K562 (cell line): ENCODE data around the gene KISS1R. TPM values are rescaled to one million over a fixed set of nuclear protein-coding genes. Genes with fewer than 3 reads are reported as not detected.
A peak's percentile ranks its signal among the peaks of the same experiment; 100 is the strongest.

Experiments used
- CXXC5 ChIP-seq: fragments of 250-450 bp; sonication (Bioruptor Pico); IDR thresholded peaks from 2 replicates; pipeline ENCODE4 v1.8.0; 2022; ENCODE audit warnings: inconsistent platforms, mild to moderate bottlenecking, moderate library complexity
- DDX20 ChIP-seq: fragments of 450-650 bp; IDR thresholded peaks from 2 replicates; pipeline ENCODE4 v1.6.1; 2016; ENCODE audit warnings: missing genetic modification characterization, low read depth, mild to moderate bottlenecking, missing compliant biosample characterization, moderate library complexity
- E2F1 ChIP-seq: sonication (generic); formaldehyde crosslinking; IDR thresholded peaks from 2 replicates; pipeline ENCODE4 v1.8.1; 2023; ENCODE audit warnings: mild to moderate bottlenecking, missing genetic modification reagents, moderate library complexity
- ETS1 ChIP-seq: conservative IDR thresholded peaks from 2 replicates; pipeline ENCODE4 v1.6.1; 2011; ENCODE audit warnings: low read depth, mild to moderate bottlenecking, low read length; ENCODE audit not compliant: control insufficient read depth
- EZH2 ChIP-seq: IDR thresholded peaks from 2 replicates; pipeline ENCODE4 v1.6.1; 2012; ENCODE audit warnings: low read depth, mild to moderate bottlenecking, inconsistent platforms, low read length, borderline replicate concordance
- FOXA1 ChIP-seq: fragments of 450-650 bp; IDR thresholded peaks from 2 replicates; pipeline ENCODE4 v1.6.1; 2016; ENCODE audit warnings: mild to moderate bottlenecking, borderline replicate concordance
- KLF16 ChIP-seq: IDR thresholded peaks from 2 replicates; pipeline ENCODE4 v1.6.1; 2016; ENCODE audit warnings: antibody characterized with exemption
- MEF2A ChIP-seq: IDR thresholded peaks from 2 replicates; pipeline ENCODE4 v1.6.1; 2011; ENCODE audit warnings: low read depth, mild to moderate bottlenecking, low read length, moderate library complexity; ENCODE audit not compliant: control insufficient read depth
- NFE2 ChIP-seq: IDR thresholded peaks from 2 replicates; pipeline ENCODE4 v1.6.1; 2014; ENCODE audit warnings: antibody characterized with exemption, low read depth
- NR2C2 ChIP-seq, 2 experiments: fragments of 200-800 bp in 1 of 2; sonication (Bioruptor generic) in 1 of 2; sonication (generic) in 1 of 2; formaldehyde crosslinking in 1 of 2; IDR thresholded peaks; 2 replicates each; pipeline versions ENCODE4 v1.6.1 to v1.8.0; 2016 to 2022; ENCODE audit warnings: mild to moderate bottlenecking in 1 of 2, missing compliant biosample characterization in 1 of 2, missing genetic modification characterization in 1 of 2, missing genetic modification reagents in 1 of 2
- POLR2AphosphoS5 ChIP-seq: IDR thresholded peaks from 2 replicates; pipeline ENCODE4 v1.6.1; 2011; ENCODE audit warnings: mild to moderate bottlenecking, low read depth, low read length, moderate library complexity; ENCODE audit not compliant: control insufficient read depth, insufficient read depth
- PREB ChIP-seq: sonication (generic); formaldehyde crosslinking; IDR thresholded peaks from 2 replicates; pipeline ENCODE4 v1.8.1; 2023; ENCODE audit warnings: mild to moderate bottlenecking, missing genetic modification reagents
- SETDB1 ChIP-seq: IDR thresholded peaks from one replicate; pipeline ENCODE4 v1.6.1; 2012; ENCODE audit warnings: low read length, control low read depth, inconsistent platforms
- SIN3A ChIP-seq, 2 experiments: fragments of 150-350 bp in 1 of 2; IDR thresholded peaks; 2 replicates each; pipeline ENCODE4 v1.6.1; 2011 to 2016; ENCODE audit warnings: borderline replicate concordance in 2 of 2, low read depth in 2 of 2, low read length in 2 of 2, mild to moderate bottlenecking in 2 of 2, moderate library complexity in 2 of 2; ENCODE audit not compliant: control insufficient read depth in 1 of 2
- SMARCA4 ChIP-seq: fragments of 450-650 bp; IDR thresholded peaks from 2 replicates; pipeline ENCODE4 v1.6.1; 2016
- TCFL5 ChIP-seq: fragments of 250-450 bp; sonication (Bioruptor Pico); conservative IDR thresholded peaks from 2 replicates; pipeline ENCODE4 v1.6.1; 2021; ENCODE audit warnings: mild to moderate bottlenecking, moderate library complexity, matching md5 sums
- YY1 ChIP-seq, 3 experiments: IDR thresholded peaks; 2 replicates each; pipeline ENCODE4 v1.6.1; 2011; ENCODE audit warnings: low read length in 2 of 3, mild to moderate bottlenecking in 2 of 3, moderate library complexity in 2 of 3, borderline replicate concordance in 1 of 3, control low read depth in 1 of 3, low read depth in 1 of 3; ENCODE audit not compliant: insufficient read depth in 3 of 3, insufficient replicate concordance in 2 of 3, control insufficient read depth in 1 of 3, insufficient read length in 1 of 3; ENCODE audit errors: extremely low read depth in 1 of 3
- ZNF143 ChIP-seq: sonication (generic); formaldehyde crosslinking; IDR thresholded peaks from 2 replicates; pipeline ENCODE4 v1.9.0; 2022; ENCODE audit warnings: mild to moderate bottlenecking, missing genetic modification reagents
- ZNF277 ChIP-seq: fragments of 250-450 bp; sonication (Bioruptor Pico); IDR thresholded peaks from 2 replicates; pipeline ENCODE4 v1.8.0; 2022; ENCODE audit warnings: inconsistent platforms, mild to moderate bottlenecking, moderate library complexity, borderline replicate concordance
- ZNF354B ChIP-seq: fragments of 250-450 bp; sonication (Bioruptor Pico); IDR thresholded peaks from 2 replicates; pipeline ENCODE4 v1.4.0; 2020
- ZNF75A ChIP-seq: fragments of 450-650 bp; formaldehyde crosslinking; IDR thresholded peaks from 2 replicates; pipeline ENCODE4 v1.4.0; 2020; ENCODE audit warnings: mild to moderate bottlenecking
- polyA plus RNA-seq, 8 experiments: library from polyadenylated mRNA; depleted of rRNA in 4 of 8; stranded (reverse) in 5 of 8; unstranded in 3 of 8; fragments of >200 nt; fragmentation: Nextera tagmentation in 2 of 8; fragmentation: Illumina TruSeq in 1 of 8; extraction: Ambion mirVana in 2 of 8; extraction: Trizol in 1 of 8; gene quantifications; 2 replicates each; pipeline versions ENCODE4 v1.2.1 to v1.2.3, GENCODE V29; 2011 to 2014; ENCODE audit warnings: inconsistent platforms in 1 of 8, missing spikeins in 1 of 8
- total RNA-seq, 7 experiments: library from RNA; depleted of rRNA in 6 of 7; stranded (reverse); fragments of >200 nt in 6 of 7; fragmentation: Illumina TruSeq in 2 of 7; extraction: Trizol in 2 of 7; gene quantifications; 2 replicates each; pipeline versions ENCODE4 v1.2.1 to v1.2.3, GENCODE V29; 2011 to 2021; ENCODE audit warnings: low replicate concordance in 1 of 7

The KISS1R gene
- total and polyA plus RNA-seq, 9 of the 15 experiments (the other 6 are each of a cell fraction or from before 2014, with no cell fraction given): 0.37 to 39.4 (median 2.0) TPM

- TF ChIP-seq NFE2 (no peak), PREB (CRISPR knock-in tag) (no peak), ZNF75A (CRISPR knock-in tag) (no peak), ZNF143 (CRISPR knock-in tag) (no peak), SETDB1 (no peak), YY1 (IDR thresholded peaks at IDR 0.05; ENCODE audit: borderline replicate concordance in 1 of 3, control insufficient read depth in 1 of 3, extremely low read depth in 1 of 3, insufficient read depth in 3 of 3, insufficient read length in 1 of 3, insufficient replicate concordance in 2 of 3, low read depth in 1 of 3, low read length in 2 of 3) (peak in 2 of 3 experiments; percentile 23 to 38), ZNF354B (no peak), KLF16 (peak; percentile 65; the same call in 1 of the 2 replicates), E2F1 (no peak), ETS1 (peak; percentile 73; the same call in 1 of the 2 replicates), ZNF277 (CRISPR knock-in tag) (no peak), TCFL5 (CRISPR knock-in tag) (no peak), FOXA1 (no peak), POLR2AphosphoS5 (peak; percentile 61; the same call in 1 of the 2 replicates), SMARCA4 (peak; percentile 79), DDX20 (tag) (no peak), MEF2A (no peak), NR2C2 (CRISPR knock-in tag; IDR thresholded peaks at IDR 0.05) (no peak), NR2C2 (tag; IDR thresholded peaks at IDR 0.05) (no peak), EZH2 (no peak), SIN3A (IDR thresholded peaks at IDR 0.05; ENCODE audit: borderline replicate concordance in 2 of 2, control insufficient read depth in 1 of 2, low read depth in 2 of 2, low read length in 2 of 2) (0 out of 4 replicates have a peak, but pooled peaks of 1 of the 2 experiments have one; percentile 11), CXXC5 (CRISPR knock-in tag) (peak; percentile 79)
Observed at GRCh38 chr19:954672-955494, 37.8 kb downstream of the KISS1R start (continued).
